SK-MEL-5 (cell line): Measurements from ENCODE around the gene DLGAP4. TPM values are rescaled to one million over a fixed set of nuclear protein-coding genes. Genes with fewer than 3 reads are reported as not detected.

ENCODE experiments used
- DNase-seq: peaks from one replicate; pipeline ENCODE4 v3.0.0-alpha.2; 2016; ENCODE audit warnings: low read depth, low spot score
- in situ Hi-C: cut with HindIII; loops from 2 replicates; pipeline ENCODE4 v1.10.0; 2016; ENCODE audit warnings: low sequenced_read_pairs, high pct_unique_total_duplicates, low pct_unique_long_range_greater_than_20kb
- total RNA-seq: library from RNA; depleted of rRNA; stranded (reverse); fragments of >200 nt; shearing (Covaris generic); gene quantifications from 2 replicates; pipeline ENCODE4 v1.2.3, GENCODE V29; 2014

The DLGAP4 gene
- total RNA-seq, 1 experiment from 2014 or later, result 14.2 TPM

DNA sequence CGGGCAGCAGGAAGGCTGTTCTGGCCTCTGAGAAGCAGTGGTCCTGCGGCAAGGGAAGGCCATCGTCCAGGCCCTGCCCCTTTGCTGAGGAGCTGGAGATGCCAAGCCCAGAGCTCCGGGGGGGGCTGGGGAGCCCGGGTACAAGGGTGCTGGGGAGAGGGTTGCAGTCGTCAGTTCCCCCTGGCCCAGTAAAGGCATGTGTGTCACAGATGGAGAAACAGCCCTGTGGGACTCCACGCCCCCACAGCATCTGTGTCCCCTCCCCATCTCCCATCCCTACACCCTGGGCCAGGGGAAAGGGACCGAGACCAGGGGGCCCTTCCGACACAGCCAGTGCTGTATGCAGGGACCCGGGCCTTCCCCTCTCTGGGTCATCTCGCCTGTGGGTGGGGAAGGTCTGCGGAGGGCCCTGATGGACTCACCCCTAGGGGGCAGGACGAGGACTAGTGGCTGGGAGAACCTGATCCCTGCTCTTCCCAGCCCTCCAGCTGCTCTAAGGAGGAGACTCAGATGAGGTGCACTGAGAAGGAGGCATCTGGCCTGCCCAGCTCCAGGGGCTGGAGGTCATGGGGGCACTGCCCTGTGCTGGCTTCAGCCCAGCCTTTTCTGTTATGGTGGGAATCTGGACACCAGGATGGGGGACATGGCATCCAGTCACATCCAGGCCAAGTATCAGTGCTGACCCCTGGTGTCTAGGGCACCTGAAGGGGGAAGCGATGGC is 235.8 kb downstream of the DLGAP4 start:
- in situ Hi-C loops, result no loop called here
- peak; percentile 51 for DNase-seq

DNA sequence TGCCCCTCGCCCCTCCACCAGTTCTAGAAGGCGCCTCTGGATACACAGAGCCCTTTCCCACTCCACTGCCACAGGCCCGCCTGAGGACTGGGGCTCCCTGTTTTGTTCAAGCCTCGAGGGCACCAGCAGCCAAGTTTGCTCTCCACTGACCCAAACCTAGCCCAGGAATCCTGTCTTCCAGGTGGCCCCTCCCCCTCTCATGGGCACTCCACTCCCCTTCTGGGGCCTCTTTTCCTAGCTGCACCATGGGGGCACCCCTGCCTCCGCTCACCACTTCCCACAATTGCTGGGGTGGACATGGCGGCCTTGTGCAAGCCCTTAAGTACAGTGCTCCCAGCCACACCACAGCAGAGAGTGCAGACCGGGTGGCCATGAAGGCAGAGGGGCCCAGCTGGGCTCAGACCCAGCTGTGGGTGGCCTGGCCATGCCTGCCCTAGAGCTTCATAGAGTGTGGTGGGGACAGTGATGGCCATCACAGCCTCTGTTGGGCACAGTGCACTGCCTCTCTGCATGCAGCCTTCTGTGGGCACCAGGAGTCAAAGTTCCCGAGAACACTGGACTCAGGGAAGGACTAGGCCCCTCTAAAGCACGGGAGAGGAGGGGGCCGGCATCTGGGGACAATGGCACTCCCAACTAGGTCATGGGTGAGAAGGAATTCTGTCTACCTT is 236.5 kb downstream of the DLGAP4 start:
- in situ Hi-C loops, result no loop called here
- no peak for DNase-seq

DNA sequence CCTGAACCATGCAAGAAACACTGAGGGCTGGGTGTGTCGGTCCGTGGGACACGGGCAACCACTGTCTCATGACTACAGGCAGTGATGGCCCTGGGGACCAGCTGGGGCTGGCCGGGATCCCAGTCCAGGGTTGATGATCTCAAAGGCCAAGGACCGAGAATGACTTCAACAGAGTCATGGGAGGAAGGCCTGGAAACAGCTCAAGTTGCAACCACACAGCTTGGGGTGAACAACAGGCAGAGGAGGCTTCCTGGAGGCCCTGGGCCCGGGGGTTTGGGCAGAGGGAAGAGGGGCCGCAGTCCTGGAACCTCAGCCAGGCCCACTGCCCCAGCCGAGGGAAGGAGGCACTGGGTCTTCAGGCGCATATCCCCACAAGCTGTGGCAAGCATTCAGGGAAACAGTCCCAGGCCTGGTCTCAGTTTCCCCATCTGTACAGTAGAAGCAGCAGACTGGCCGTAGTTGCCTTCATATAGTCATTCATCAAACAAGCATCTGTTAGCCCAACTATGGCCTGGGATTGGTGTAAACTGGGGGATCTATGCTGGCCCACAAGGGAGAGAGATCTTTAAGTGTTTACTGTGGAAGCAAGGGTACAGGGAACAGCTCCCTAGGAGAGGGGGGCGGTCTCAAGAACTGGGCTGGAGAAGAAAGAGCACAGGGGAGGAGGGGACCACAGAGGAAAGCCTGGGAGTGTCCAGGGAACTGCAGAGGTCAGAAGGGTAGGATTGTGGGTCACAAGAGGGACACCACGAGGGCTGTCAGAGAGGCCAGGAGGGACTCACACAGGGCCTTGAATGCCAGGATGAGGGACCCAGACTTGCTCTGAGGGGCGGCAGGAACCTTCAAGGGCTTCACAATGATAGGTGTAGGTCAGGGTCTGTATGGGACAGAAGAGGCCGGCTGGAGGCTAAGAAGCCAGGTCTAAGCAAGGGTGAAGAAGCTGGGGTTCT is 237.3 kb downstream of the DLGAP4 start:
- peak; percentile 74 for DNase-seq
- in situ Hi-C loops, result no loop called here

DNA sequence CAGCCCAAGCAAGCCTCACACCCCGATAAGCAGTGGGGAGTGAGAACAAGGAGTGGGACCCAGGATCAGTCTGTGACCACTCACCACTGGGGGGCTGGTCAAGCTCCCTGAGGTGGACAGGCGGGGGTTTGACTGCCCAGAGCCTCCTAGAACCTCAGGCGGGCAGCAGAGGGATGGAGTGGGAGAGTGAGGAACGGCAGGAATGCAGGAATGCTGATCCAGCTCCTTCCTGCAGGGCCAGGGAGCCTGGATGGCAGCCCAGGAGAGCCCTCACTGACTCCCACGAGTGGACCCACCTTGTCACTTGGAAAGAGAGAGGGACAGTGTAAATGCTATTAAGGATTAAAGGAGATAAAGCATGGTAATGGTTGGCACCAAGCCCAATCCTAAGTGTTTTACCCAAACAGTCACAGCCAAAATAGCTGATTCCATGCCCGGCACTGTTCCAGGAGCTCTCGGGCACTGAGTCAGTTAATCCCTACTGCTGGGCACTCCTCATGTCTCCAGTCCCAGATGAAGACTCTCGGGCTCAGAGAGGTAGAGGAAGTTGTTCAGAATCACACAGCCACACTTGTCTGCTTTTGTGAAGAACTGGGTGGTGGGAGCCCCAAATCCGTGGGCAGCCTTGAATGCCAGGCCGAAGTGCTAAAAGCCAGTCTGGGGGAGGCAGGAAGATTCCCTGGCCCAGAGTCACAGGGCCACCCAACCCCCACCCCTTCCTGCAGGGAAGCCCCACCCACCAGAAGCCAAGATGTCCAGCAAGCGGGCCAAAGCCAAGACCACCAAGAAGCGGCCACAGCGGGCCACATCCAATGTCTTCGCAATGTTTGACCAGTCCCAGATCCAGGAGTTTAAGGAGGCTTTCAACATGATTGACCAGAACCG is 238.2 kb downstream of the DLGAP4 start:
- in situ Hi-C loops, result no loop called here
- no peak for DNase-seq

DNA sequence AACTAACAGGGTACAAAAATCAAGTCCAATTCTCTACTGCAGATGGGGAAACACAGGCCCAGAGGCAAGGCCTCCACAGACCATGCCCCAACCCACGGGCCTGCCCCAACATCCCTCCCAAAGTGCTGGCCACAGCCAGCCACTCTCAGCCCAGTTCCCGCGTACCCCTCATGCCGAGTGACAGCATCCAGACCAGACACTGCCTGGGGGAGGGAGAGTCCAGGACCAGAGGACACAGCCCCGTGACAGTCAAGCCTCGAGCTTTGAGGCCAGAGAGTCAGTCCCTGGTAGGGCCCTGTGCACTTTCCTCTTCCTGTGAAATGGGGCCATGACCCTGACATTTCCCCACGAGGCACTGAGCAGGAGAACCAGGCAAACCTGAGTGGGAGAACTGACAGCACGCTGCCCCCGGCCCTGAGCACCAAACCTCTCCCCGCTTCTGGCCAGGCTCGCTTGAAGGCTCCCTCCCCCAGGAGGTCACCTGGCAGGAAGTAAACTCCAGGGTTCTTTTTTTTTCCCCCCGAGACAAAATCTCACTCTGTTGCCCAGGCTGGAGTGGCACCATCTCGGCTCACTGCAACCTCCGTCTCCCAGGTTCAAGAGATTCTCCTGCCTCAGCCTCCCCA is 240.1 kb downstream of the DLGAP4 start:
- in situ Hi-C loops, result no loop called here

DNA sequence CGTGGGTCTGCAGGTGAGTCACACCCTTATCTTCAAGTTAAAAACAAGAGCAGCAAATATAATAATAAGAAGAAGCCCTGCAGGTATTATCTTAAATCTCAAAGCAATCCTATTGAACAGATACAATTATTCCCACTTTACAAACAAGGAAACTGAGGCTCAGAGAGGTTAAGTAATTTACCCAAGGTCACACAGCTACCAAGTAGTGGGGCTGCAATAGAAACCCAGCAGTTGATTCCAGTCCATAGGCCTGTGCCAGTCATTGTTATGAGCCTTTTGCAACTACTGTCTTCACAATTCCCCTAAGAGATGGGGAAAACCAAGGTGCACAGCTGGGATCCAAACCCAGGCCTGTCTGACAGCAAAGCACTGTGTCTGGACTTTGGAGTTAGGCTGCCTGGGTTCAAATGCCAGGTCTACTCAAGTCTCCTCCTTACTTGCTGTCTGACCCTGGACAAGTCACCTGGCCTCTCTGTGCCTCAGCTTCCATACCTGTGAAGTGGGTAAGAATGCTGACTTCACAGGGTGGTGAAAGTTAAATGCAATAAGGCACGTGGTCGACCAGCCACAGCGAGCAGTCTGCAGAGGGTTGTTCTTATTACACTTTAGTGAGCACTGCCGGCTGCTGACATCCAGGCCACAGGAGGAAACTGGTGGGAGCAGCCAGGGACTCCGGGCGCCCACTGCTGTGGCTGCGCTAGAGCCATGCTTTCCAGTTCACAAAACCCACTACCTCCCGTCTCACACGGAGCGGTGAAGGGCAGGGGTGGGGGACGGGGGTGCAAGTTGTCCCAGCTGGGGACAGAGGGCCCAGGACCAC is 241.3 kb downstream of the DLGAP4 start:
- in situ Hi-C loops, result no loop called here
- no peak for DNase-seq

More for the DNA sequence above, 240.1 kb downstream of the DLGAP4 start:
- DNase-seq, result no peak

DNA sequence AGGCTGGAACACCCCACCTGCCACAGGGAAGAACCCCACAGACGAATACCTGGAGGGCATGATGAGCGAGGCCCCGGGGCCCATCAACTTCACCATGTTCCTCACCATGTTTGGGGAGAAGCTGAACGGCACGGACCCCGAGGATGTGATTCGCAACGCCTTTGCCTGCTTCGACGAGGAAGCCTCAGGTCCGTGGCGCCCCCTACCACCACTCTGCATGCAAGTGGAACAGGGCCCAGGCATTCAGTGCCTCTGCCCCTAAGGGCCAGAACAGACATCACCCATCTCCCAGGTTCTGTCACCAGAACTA is 241.8 kb downstream of the DLGAP4 start:
- in situ Hi-C loops, result no loop called here
- peak; percentile 28 for DNase-seq

DNA sequence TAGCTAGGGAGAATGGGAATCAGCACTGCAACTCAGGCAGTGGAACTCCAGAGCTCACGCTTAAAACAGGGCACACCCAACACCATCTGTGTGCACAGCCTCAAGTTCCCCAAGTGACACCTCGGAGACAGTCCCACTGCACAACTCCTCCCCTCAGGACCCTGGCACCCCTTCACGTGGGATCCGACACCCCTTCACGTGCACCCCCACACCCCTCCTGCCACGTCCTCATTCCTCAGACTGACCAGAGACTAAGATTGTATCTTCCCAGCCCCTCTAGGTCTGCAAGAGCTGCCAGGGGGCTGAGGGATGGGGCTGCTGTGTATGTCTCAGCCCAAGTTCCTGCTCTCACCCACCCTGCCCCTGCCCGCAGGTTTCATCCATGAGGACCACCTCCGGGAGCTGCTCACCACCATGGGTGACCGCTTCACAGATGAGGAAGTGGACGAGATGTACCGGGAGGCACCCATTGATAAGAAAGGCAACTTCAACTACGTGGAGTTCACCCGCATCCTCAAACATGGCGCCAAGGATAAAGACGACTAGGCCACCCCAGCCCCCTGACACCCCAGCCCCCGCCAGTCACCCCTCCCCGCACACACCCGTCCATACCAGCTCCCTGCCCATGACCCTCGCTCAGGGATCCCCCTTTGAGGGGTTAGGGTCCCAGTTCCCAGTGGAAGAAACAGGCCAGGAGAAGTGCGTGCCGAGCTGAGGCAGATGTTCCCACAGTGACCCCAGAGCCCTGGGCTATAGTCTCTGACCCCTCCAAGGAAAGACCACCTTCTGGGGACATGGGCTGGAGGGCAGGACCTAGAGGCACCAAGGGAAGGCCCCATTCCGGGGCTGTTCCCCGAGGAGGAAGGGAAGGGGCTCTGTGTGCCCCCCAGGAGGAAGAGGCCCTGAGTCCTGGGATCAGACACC is 242.8 kb downstream of the DLGAP4 start:
- no peak for DNase-seq
- in situ Hi-C loops, result no loop called here

DNA sequence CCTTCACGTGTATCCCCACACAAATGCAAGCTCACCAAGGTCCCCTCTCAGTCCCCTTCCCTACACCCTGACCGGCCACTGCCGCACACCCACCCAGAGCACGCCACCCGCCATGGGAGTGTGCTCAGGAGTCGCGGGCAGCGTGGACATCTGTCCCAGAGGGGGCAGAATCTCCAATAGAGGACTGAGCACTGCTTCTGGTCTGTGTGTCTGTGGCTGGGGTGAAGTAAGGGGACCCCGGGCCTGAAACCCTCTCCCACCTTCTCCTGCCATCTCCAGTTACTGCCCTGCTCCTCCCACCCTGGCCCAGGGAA is 243.4 kb downstream of the DLGAP4 start:
- DNase-seq, result no peak
- in situ Hi-C loops, result no loop called here

DNA sequence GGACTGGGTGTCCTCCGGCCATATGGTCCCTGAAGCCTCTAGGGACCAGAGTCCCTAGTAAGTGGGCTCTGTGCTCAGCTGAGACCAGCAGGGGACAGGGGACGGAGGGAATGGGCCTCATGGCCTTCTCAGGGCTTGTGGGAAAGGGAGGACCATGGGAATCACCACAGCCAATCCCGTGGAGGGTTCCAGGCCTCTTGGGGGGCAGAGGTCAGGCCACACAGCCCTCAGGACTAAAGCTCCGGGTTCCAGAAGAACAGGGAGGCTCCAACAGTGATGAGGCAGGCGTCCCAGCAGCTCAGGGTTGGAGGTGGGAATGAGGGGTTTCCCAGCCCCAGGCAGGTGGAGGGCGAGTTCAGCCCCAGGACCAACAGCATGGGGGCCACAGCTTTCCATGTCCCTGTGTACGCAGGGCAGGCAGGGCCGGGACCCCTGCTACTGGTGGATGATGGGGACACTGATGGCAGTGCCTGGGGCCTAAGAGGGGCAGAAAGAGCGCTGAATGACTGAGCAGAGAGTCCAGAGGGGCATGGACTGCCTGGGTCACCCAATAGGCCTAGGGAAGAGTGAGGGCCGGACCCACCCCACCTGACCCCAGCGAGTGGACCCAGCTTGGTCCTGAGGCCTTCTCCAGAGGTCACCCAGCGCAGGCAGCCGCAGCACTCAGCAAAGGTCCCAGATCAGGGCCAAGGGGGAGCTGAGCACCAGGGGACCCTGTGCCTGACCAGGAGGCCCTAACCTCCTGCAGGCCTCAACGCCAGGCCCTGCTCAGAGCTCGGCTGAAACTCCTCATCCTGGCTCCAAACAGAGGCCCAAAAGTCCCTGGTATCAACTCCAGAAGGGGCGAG is 244.0 kb downstream of the DLGAP4 start:
- no peak for DNase-seq
- in situ Hi-C loops, result no loop called here

DNA sequence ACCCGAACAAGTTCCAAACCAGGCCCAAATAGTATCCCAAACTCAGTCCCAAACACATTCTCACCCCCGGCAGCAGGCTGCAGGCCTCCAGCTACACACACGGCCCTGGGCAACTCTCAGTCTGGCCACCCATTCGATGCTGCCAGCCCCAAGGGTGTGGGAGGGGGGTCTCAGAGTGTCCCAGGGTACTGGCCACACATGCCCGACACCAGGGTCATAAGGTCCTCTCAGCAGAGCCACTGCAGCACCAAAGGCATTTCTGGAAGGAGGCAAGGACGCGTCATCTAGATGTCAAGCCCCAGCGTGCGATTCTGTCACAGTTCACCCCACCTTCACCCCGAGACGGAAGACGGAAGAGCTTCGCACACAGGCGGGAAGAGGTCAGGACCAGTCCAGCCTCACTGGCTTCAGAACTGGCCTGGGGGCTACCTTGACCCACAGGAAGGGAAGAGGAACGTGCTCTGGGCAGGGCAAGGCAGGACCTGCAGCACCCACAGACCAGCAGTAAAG is 244.7 kb downstream of the DLGAP4 start:
- in situ Hi-C loops, result no loop called here
- no peak for DNase-seq

DNA sequence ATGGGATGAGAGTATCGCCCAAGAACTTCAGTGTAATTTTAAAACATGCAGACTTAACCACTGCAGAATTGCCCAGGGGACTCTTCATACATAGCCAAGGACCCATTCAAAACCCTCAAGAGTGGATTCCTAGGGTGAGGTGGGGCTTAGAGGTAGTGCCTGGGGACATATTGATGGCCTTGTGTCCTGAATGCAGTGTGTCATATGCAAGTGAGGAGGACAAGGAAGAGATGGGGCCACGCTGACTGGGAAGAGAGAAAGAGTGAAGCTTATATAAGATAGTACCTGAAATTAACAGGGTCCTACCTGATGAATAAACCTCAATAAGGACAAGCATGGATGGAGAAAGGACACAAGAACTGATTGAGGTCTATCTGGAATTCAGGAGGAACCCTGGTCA is 249.1 kb downstream of the DLGAP4 start:
- DNase-seq, result no peak
- in situ Hi-C loops, result no loop called here

DNA sequence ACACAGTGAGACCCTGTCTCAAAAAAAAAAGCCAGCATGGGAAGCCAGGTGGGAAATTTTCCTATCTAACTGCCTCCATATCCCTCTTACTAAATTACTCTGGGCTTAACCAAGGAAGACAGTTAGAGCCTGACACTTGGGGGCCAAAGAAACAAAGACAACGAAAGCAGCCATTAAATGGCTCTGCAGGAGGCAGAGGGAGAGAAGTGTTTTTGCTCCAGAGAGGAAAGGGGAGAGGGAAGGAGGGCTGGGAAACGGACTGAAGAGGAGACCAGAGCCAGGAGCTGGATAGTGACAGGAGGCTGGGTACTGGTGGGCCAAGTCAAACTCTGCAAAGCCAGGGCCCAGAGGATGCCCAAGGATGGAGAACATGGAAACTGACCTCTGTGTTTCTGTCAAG is 256.6 kb downstream of the DLGAP4 start:
- no peak for DNase-seq
- in situ Hi-C loops, result no loop called here

DNA sequence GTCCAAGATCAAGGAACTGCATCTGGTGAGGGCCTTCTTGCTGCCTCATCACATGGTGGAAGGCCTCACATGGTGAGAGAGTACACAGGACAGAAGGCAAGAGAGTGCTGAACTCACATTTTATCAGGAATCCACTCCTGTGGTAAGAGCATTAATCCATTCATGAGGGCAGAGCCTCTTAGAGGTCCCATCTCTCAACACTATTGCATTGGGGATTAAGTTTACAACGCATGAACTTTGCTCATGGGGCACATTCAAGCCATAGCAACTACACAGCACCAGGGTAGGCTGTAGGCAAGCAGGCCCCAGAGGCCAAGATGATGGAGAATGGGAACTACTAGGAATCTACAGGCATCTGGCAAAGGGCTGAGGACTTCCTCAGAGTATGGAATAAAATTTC is 257.2 kb downstream of the DLGAP4 start:
- no peak for DNase-seq
- in situ Hi-C loops, result no loop called here
